ENCODE data around the gene SPEF1.

DNA sequence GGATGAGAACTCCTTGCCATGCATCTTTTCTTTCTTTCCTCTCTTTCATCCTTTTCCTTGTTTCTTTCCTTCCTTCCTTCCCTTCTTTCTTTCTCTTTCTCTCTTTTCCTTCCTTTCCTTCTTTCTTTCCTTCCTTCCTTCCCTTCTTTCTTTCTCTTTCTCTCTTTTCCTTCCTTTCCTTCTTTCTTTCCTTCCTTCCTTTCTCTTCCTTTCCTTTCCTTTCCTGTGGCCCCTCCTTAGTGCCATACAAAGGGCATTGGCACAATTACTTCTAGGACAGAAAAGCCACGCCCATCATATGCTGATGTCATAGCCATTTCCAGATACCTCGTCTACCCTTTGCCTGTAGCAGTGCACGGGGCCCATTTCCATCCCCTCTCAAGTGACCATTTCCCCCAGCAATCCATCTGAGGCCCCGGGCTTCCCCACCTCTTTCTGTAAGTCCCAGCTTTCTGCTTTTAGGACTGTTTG lies 7.5 kb upstream of the SPEF1 start:
- TF ChIP-seq, protein P1, sequence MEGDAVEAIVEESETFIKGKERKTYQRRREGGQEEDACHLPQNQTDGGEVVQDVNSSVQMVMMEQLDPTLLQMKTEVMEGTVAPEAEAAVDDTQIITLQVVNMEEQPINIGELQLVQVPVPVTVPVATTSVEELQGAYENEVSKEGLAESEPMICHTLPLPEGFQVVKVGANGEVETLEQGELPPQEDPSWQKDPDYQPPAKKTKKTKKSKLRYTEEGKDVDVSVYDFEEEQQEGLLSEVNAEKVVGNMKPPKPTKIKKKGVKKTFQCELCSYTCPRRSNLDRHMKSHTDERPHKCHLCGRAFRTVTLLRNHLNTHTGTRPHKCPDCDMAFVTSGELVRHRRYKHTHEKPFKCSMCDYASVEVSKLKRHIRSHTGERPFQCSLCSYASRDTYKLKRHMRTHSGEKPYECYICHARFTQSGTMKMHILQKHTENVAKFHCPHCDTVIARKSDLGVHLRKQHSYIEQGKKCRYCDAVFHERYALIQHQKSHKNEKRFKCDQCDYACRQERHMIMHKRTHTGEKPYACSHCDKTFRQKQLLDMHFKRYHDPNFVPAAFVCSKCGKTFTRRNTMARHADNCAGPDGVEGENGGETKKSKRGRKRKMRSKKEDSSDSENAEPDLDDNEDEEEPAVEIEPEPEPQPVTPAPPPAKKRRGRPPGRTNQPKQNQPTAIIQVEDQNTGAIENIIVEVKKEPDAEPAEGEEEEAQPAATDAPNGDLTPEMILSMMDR (IDR thresholded peaks at IDR 0.05; ENCODE audit: low read length): no peak
- no peak for TF ChIP-seq EZH2 (IDR thresholded peaks at IDR 0.05; ENCODE audit: borderline replicate concordance, low read length)
